Cardiac fibroblast (primary cell): ENCODE results near the gene LRRC55.

Experiments
- DNase-seq, 2 donors: peaks; one replicate each; pipeline versions ENCODE4 v3.0.0 to v3.0.0-alpha.2; 2010; ENCODE audit warnings: low read depth in 2 of 2
- H3K4me3 ChIP-seq, 2 donors: replicated peaks in 1 of 2; 1 replicate in 1 of 2; 2 replicates in 1 of 2; pipeline ENCODE4 v1.5.1; 2011; ENCODE audit warnings: low read depth in 2 of 2, low read length in 2 of 2, mild to moderate bottlenecking in 2 of 2, moderate library complexity in 1 of 2
- CTCF ChIP-seq: IDR thresholded peaks from one replicate; pipeline ENCODE4 v1.5.1; 2011; ENCODE audit warnings: low read depth, mild to moderate bottlenecking, low read length, inconsistent platforms

LRRC55 gene

DNA sequence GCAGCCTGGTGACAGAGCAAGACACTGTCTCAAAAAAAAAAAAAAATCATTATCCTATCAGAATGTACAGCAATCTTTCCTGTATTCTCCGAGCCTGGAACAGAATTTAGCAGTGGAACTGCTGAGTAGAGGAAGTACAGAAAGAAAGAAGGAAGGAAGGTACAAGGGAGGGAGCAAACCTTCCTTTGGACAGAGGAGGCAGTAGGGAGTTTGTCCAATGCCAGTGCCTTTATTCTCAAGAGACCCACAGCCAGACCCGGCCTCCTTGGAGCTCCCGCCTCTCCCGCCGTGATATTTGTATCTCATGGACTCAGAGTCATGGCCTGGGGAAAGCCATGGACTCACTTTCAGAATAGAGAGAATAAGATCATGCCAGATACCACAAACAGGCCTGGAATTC is 37.7 kb upstream of the LRRC55 start:
- no peak for TF ChIP-seq CTCF
- DNase-seq: no peak
- no peak overlapping the region for H3K4me3 ChIP-seq

DNA sequence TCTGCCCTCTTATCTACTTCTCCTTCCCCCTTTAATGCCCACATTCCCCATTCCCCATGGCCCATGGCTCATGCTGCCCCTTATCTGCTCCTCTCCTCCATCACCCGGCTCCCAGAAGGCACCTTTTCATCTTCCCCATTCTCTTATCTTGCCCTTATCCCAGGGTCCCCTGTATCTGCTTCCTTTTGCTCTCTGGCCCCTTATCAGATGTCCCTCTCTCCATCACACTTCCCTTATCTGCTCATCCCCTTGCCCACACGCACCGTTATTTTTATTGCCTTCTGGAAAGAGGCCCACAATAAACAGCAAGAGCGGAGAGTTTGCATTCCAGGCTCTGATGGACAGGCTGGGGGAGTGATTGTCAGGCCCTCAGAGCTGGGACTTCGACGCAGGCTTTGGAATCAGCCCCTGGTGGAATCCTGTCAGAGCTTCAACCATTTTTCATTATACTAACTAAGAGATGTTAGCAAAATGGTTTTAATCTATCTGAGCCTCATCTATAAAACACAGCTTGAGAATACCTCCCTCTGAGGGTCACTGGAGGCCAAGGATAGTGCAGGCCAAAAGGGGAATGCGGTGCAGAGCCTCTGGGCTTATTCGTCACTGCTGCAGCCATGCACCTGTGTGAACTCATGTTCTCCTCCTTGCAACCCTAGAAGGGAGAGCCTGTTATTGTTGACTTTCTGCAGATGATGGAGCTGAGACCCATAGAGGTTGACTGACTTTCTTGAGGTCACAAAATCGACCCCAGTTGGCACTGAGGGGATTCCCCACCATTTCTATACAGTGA is 37.0 kb upstream of the LRRC55 start:
- no peak for DNase-seq
- no peak overlapping the region for H3K4me3 ChIP-seq
- no peak for TF ChIP-seq CTCF

GRCh38 chr11:57146301-57146700 is 35.5 kb upstream of the LRRC55 start:
- TF ChIP-seq CTCF: no peak
- no peak overlapping the region for H3K4me3 ChIP-seq
- no peak for DNase-seq

- no peak for TF ChIP-seq CTCF
- no peak for DNase-seq
- no peak overlapping the region for H3K4me3 ChIP-seq
These were observed 33.1 kb upstream of the LRRC55 start for GRCh38 chr11:57148621-57149020.

DNA sequence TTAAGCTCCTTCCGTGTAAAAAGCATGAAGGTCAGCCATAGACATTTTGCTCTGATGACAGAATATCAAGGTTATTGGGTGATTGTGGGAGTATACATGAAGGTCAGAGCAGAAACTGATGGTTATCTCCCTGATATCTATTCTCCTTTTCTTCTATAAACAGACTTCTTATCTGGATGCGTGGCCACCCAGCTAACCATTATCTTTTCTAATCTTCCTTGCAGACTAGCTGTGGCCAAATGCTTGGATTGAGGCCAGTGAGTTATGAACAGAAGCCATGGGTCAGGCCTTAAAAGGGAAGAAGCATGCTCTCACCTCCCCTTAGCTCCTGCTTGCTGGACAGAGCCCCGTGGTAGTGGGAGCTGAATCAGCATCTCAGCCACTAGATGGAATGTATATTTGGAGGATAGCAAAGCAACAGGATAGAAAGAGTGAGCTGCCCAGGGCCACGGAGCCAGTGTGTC is 31.3 kb upstream of the LRRC55 start:
- peak in 1 of 2 donors; percentile 11 for DNase-seq
- no peak for TF ChIP-seq CTCF
- H3K4me3 ChIP-seq: no peak overlapping the region

GRCh38 chr11:57152134-57152533 is 29.6 kb upstream of the LRRC55 start:
- no peak for DNase-seq
- no peak overlapping the region for H3K4me3 ChIP-seq
- no peak for TF ChIP-seq CTCF

DNA sequence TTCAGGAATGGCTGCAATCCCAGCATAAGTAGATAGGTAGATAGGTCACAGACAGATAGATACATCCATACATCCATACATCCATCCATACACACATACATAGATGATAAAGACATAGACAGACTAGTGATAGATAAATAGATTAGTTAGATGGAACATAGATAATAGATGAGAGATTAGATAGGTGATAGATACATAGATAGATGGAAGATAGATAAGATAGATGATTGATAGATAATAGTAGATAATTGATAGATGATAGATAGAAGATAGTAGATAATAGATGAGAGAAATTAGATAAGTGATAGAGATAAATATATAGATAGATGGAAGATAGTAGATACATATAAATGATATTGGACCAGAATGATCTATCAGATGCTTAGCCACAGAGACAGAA is 28.3 kb upstream of the LRRC55 start:
- TF ChIP-seq CTCF: no peak
- no peak for DNase-seq
- H3K4me3 ChIP-seq: no peak overlapping the region
